ENCODE measurements around the gene RCAN3.

- TF ChIP-seq GATA2 (IDR thresholded peaks at IDR 0.05; ENCODE audit: low read depth, low read length) = no peak
- TF ChIP-seq GATA3 (IDR thresholded peaks at IDR 0.05; ENCODE audit: low read depth, low read length) = no peak
Measured at GRCh38 chr1:24544239-24544638, 41.6 kb downstream of the RCAN3 start.
